ENCODE results near the gene HINT3.

GRCh38 chr6:125985979-125986300 is 29.4 kb downstream of the HINT3 start:
- TF ChIP-seq CTCF (conservative IDR thresholded peaks at IDR 0.05 in 1 of 2, IDR thresholded peaks at IDR 0.05 in 1 of 2; ENCODE audit: extremely low read depth in 1 of 2, insufficient read depth in 1 of 2, low read depth in 1 of 2, low read length in 2 of 2) (no peak), EZH2 (IDR thresholded peaks at IDR 0.05; ENCODE audit: borderline replicate concordance, low read length) (no peak)

Data from mammary epithelial cell (primary cell).